H4 (cell line): ENCODE measurements around the gene VPS35L. TPM values are rescaled to one million over a fixed set of nuclear protein-coding genes. Genes with fewer than 3 reads are reported as not detected.

ENCODE experiments used
- DNase-seq: peaks from one replicate; pipeline ENCODE4 v3.0.0-alpha.2; 2015; ENCODE audit warnings: low spot score
- total RNA-seq: library from RNA; depleted of rRNA; stranded (reverse); fragments of >200 nt; shearing (Covaris generic); gene quantifications from 2 replicates; pipeline ENCODE4 v1.2.3, GENCODE V29; 2014

VPS35L gene
- total RNA-seq, 1 experiment from 2014 or later = 32.9 TPM

GRCh38 chr16:19595043-19595767, 39.7 kb downstream of the VPS35L start:
- DNase-seq = no peak

GRCh38 chr16:19598805-19599510, 43.5 kb downstream of the VPS35L start:
- no peak for DNase-seq

GRCh38 chr16:19599968-19600716, 44.6 kb downstream of the VPS35L start:
- no peak for DNase-seq

- peak; percentile 15 for DNase-seq
Measured at GRCh38 chr16:19601083-19601976, 45.8 kb downstream of the VPS35L start.

GRCh38 chr16:19604911-19605310, 49.4 kb downstream of the VPS35L start:
- DNase-seq = no peak

GRCh38 chr16:19605701-19606100, 50.2 kb downstream of the VPS35L start:
- no peak for DNase-seq

GRCh38 chr16:19607616-19608280, 52.2 kb downstream of the VPS35L start:
- DNase-seq = no peak

- no peak for DNase-seq
Measured at GRCh38 chr16:19609359-19609758, 53.9 kb downstream of the VPS35L start.

- DNase-seq = no peak
Measured at GRCh38 chr16:19610200-19610599, 54.7 kb downstream of the VPS35L start.

GRCh38 chr16:19613834-19614233, 58.3 kb downstream of the VPS35L start:
- DNase-seq = no peak

GRCh38 chr16:19616241-19616640, 60.7 kb downstream of the VPS35L start:
- DNase-seq = no peak

- no peak for DNase-seq
Measured at GRCh38 chr16:19618876-19619275, 63.4 kb downstream of the VPS35L start.

GRCh38 chr16:19621445-19621844, 65.9 kb downstream of the VPS35L start:
- no peak for DNase-seq

GRCh38 chr16:19625039-19625438, 69.5 kb downstream of the VPS35L start:
- no peak for DNase-seq

GRCh38 chr16:19636436-19637267, 81.1 kb downstream of the VPS35L start:
- no peak for DNase-seq

GRCh38 chr16:19639986-19640421, 84.5 kb downstream of the VPS35L start:
- DNase-seq = no peak

- no peak for DNase-seq
Measured at GRCh38 chr16:19642501-19642900, 87.0 kb downstream of the VPS35L start.

GRCh38 chr16:19644877-19645276, 89.4 kb downstream of the VPS35L start:
- no peak for DNase-seq

GRCh38 chr16:19645557-19645981, 90.1 kb downstream of the VPS35L start:
- no peak for DNase-seq

- no peak for DNase-seq
Measured at GRCh38 chr16:19649980-19650379, 94.5 kb downstream of the VPS35L start.
